H1 (cell line): ENCODE results near the gene XRRA1. TPM values are rescaled to one million over a fixed set of nuclear protein-coding genes. Genes with fewer than 3 reads are reported as not detected.

Source experiments
- CTCF ChIA-PET: fragments of 300-600 bp; sonication (Branson Sonifier 250); formaldehyde crosslinking; loops from one replicate; lab custom pipeline; 2021; ENCODE audit not compliant: partially characterized antibody; lab: Charles Lee
- POLR2A ChIA-PET: fragments of 300-600 bp; sonication (Branson Sonifier 250); formaldehyde crosslinking; loops from one replicate; lab custom pipeline; 2021; ENCODE audit warnings: inconsistent platforms; ENCODE audit not compliant: partially characterized antibody; lab: Charles Lee
- DNase-seq, 2 experiments: peaks; one replicate each; pipeline versions ENCODE4 v3.0.0 to v3.0.0-alpha.2; 2010 to 2022; ENCODE audit warnings: low spot score in 2 of 2, low read depth in 1 of 2, mixed read lengths in 1 of 2
- FAIRE-seq: peaks from 2 replicates; lab custom pipeline; 2011; peaks lifted over from hg19 to GRCh38; lab: Jason Lieb, UNC
- H2AFZ ChIP-seq: 2 replicates; pipeline ENCODE4 v1.8.1; 2012; ENCODE audit warnings: low read length, inconsistent platforms
- H2AK5ac ChIP-seq: 2 replicates; pipeline ENCODE4 v1.6.1; 2013; ENCODE audit warnings: low read depth, low read length
- H2BK120ac ChIP-seq: replicated peaks from 2 replicates; pipeline ENCODE3; 2013; ENCODE audit warnings: low read depth, low read length, inconsistent platforms
- H2BK12ac ChIP-seq: 2 replicates; pipeline ENCODE4 v1.6.1; 2013; ENCODE audit warnings: low read depth, low read length
- H2BK15ac ChIP-seq: 2 replicates; pipeline ENCODE4 v1.6.1; 2013; ENCODE audit warnings: low read length
- H2BK20ac ChIP-seq: 2 replicates; pipeline ENCODE4 v1.6.1; 2013; ENCODE audit warnings: low read length
- H2BK5ac ChIP-seq: 2 replicates; pipeline ENCODE4 v1.6.1; 2013; ENCODE audit warnings: low read depth, low read length
- H3K14ac ChIP-seq: 2 replicates; pipeline ENCODE4 v1.6.1; 2013; ENCODE audit warnings: inconsistent platforms; ENCODE audit not compliant: insufficient read length
- H3K18ac ChIP-seq: 2 replicates; pipeline ENCODE4 v1.6.1; 2013; ENCODE audit warnings: low read length; ENCODE audit errors: extremely low read depth
- H3K23ac ChIP-seq: 2 replicates; pipeline ENCODE4 v1.6.1; 2013; ENCODE audit warnings: inconsistent platforms; ENCODE audit not compliant: insufficient read length
- H3K23me2 ChIP-seq: 2 replicates; pipeline ENCODE4 v1.6.1; 2013; ENCODE audit warnings: low read depth, low read length
- H3K27ac ChIP-seq: 2 replicates; pipeline ENCODE4 v1.6.1; 2011; ENCODE audit warnings: low read depth, low read length, inconsistent platforms
- H3K27me3 ChIP-seq, 4 experiments: replicated peaks in 1 of 4; 1 replicate in 1 of 4; 2 replicates in 3 of 4; pipeline versions ENCODE4 v1.6.1 to v1.8.1; 2011 to 2013; ENCODE audit warnings: low read length in 3 of 4, mild to moderate bottlenecking in 3 of 4, inconsistent platforms in 2 of 4, mixed read lengths in 2 of 4, moderate library complexity in 1 of 4; ENCODE audit not compliant: control insufficient read depth in 3 of 4, insufficient read depth in 3 of 4; ENCODE audit errors: extremely low read depth in 1 of 4
- H3K36me3 ChIP-seq, 4 experiments: 2 replicates each; pipeline versions ENCODE4 v1.6.1 to v1.8.1; 2011 to 2013; ENCODE audit warnings: mild to moderate bottlenecking in 4 of 4, low read length in 3 of 4, moderate library complexity in 2 of 4, control low read depth in 1 of 4, inconsistent platforms in 1 of 4; ENCODE audit not compliant: insufficient read depth in 4 of 4, control insufficient read depth in 2 of 4
- H3K4ac ChIP-seq: replicated peaks from 2 replicates; pipeline ENCODE3; 2013; ENCODE audit warnings: low read length, low read depth, mixed read lengths, inconsistent platforms; ENCODE audit not compliant: insufficient read length
- H3K4me1 ChIP-seq, 4 experiments: replicated peaks in 1 of 4; 1 replicate in 1 of 4; 2 replicates in 3 of 4; pipeline versions ENCODE4 v1.6.1 to v1.8.1; 2011 to 2013; ENCODE audit warnings: low read length in 3 of 4, inconsistent platforms in 2 of 4, mixed read lengths in 1 of 4; ENCODE audit not compliant: insufficient read depth in 4 of 4, control insufficient read depth in 3 of 4
- H3K4me2 ChIP-seq, 2 experiments: 2 replicates each; pipeline versions ENCODE4 v1.6.1 to v1.8.1; 2011 to 2013; ENCODE audit warnings: low read depth in 2 of 2, low read length in 2 of 2, control low read depth in 1 of 2, inconsistent platforms in 1 of 2, mild to moderate bottlenecking in 1 of 2; ENCODE audit not compliant: insufficient read depth in 1 of 2
- H3K4me3 ChIP-seq, 4 experiments: fragments of 200-600, 300-600 bp in 1 of 4; sonication (generic), shearing (Covaris generic), sonication (Bioruptor Twin) in 1 of 4; 2 replicates each; pipeline versions ENCODE4 v1.5.1 to v1.8.1; 2011 to 2016; ENCODE audit warnings: low read length in 4 of 4, low read depth in 3 of 4, control low read depth in 2 of 4, inconsistent platforms in 2 of 4, mild to moderate bottlenecking in 2 of 4, mixed read lengths in 1 of 4, moderate library complexity in 1 of 4; ENCODE audit not compliant: insufficient read depth in 2 of 4; ENCODE audit errors: extremely low read depth in 1 of 4
- H3K56ac ChIP-seq: replicated peaks from 2 replicates; pipeline ENCODE3; 2013; ENCODE audit warnings: low read depth, mild to moderate bottlenecking, mixed read lengths, low read length, inconsistent platforms; ENCODE audit not compliant: insufficient read length
- H3K79me1 ChIP-seq: 2 replicates; pipeline ENCODE4 v1.6.1; 2013; ENCODE audit warnings: low read depth, low read length, control low read depth
- H3K79me2 ChIP-seq, 2 experiments: 2 replicates each; pipeline versions ENCODE4 v1.6.1 to v1.8.1; 2012 to 2013; ENCODE audit warnings: low read length in 2 of 2, mild to moderate bottlenecking in 2 of 2, inconsistent platforms in 1 of 2; ENCODE audit not compliant: insufficient read depth in 2 of 2, control insufficient read depth in 1 of 2
- H3K9ac ChIP-seq, 4 experiments: replicated peaks in 1 of 4; 1 replicate in 1 of 4; 2 replicates in 3 of 4; pipeline versions ENCODE4 v1.6.1 to v1.8.1; 2011 to 2013; ENCODE audit warnings: low read depth in 3 of 4, low read length in 3 of 4, control low read depth in 2 of 4, mild to moderate bottlenecking in 2 of 4, moderate library complexity in 2 of 4, inconsistent platforms in 1 of 4; ENCODE audit errors: extremely low read depth in 1 of 4
- H3K9me3 ChIP-seq, 2 experiments: 2 replicates each; pipeline versions ENCODE4 v1.6.1 to v1.8.1; 2012 to 2013; ENCODE audit warnings: mild to moderate bottlenecking in 2 of 2, moderate library complexity in 2 of 2, control low read depth in 1 of 2, inconsistent platforms in 1 of 2, low read depth in 1 of 2, low read length in 1 of 2, mixed read lengths in 1 of 2; ENCODE audit not compliant: insufficient read depth in 2 of 2
- H4K20me1 ChIP-seq, 2 experiments: replicated peaks in 1 of 2; 2 replicates each; pipeline versions ENCODE3 to v1.8.1; 2011 to 2013; ENCODE audit warnings: inconsistent platforms in 2 of 2, low read length in 2 of 2, mild to moderate bottlenecking in 1 of 2; ENCODE audit not compliant: insufficient read depth in 2 of 2, control insufficient read depth in 1 of 2
- H4K5ac ChIP-seq: 2 replicates; pipeline ENCODE4 v1.6.1; 2013; ENCODE audit warnings: low read length, low read depth, mixed read lengths, inconsistent platforms; ENCODE audit not compliant: insufficient read length
- H4K8ac ChIP-seq: 2 replicates; pipeline ENCODE4 v1.8.0; 2013; ENCODE audit warnings: mild to moderate bottlenecking, moderate library complexity, low read length, inconsistent platforms; ENCODE audit not compliant: insufficient read depth; ENCODE audit errors: extremely low read depth
- H4K91ac ChIP-seq: replicated peaks from 2 replicates; pipeline ENCODE3; 2013; ENCODE audit warnings: low read length, mixed read lengths, inconsistent platforms; ENCODE audit not compliant: insufficient read length
- ASH2L ChIP-seq: fragments of 200-600, 300-600 bp; sonication (generic); IDR thresholded peaks from one replicate; pipeline ENCODE4 v1.7.1; 2017; ENCODE audit warnings: low read length
- CREB1 ChIP-seq: IDR thresholded peaks from 2 replicates; pipeline ENCODE4 v1.6.1; 2012; ENCODE audit warnings: inconsistent platforms
- CTBP2 ChIP-seq: IDR thresholded peaks from 2 replicates; pipeline ENCODE4 v1.7.0; 2011; ENCODE audit warnings: borderline replicate concordance, mild to moderate bottlenecking, moderate library complexity, mixed read lengths, low read length; ENCODE audit not compliant: insufficient read depth, insufficient read length
- NRF1 ChIP-seq: IDR thresholded peaks from 2 replicates; pipeline ENCODE4 v1.6.1; 2011; ENCODE audit warnings: mild to moderate bottlenecking, low read depth, low read length, improper control_type of control experiment
- RBBP5 ChIP-seq: IDR thresholded peaks from 2 replicates; pipeline ENCODE4 v1.7.1; 2012; ENCODE audit warnings: low read depth, mild to moderate bottlenecking, inconsistent platforms, low read length, moderate library complexity, borderline replicate concordance
- SP2 ChIP-seq: IDR thresholded peaks from 2 replicates; pipeline ENCODE4 v1.6.1; 2012; ENCODE audit warnings: mild to moderate bottlenecking, low read length, inconsistent platforms
- WGBS, 2 experiments: shearing (Covaris generic) in 1 of 2; methylation state at CpG; one replicate each; pipeline versions ENCODE4 v1.1.6 to v1.1.7; 2013 to 2015; ENCODE audit warnings: low lambda C conversion rate in 2 of 2, mixed read lengths in 2 of 2, inconsistent platforms in 1 of 2, low coverage in 1 of 2, missing lambda C conversion rate in 1 of 2; ENCODE audit not compliant: insufficient replicate concordance in 2 of 2, insufficient coverage in 1 of 2, insufficient read length in 1 of 2; ENCODE audit errors: extremely low coverage in 1 of 2, missing lambda C conversion rate in 1 of 2; 5-methylcytosine and 5-hydroxymethylcytosine counted together
- polyA plus RNA-seq, 7 experiments: library from polyadenylated mRNA; depleted of rRNA in 3 of 7; stranded (reverse) in 5 of 7; unstranded in 2 of 7; fragments of >200 nt in 5 of 7; fragments of 200-250 nt in 2 of 7; gene quantifications; 1 replicate in 5 of 7; 2 replicates in 1 of 7; 4 replicates in 1 of 7; pipeline versions ENCODE4 v1.2.1 to v1.2.3, GENCODE V29; 2011 to 2013; ENCODE audit warnings: missing spikeins in 2 of 7, mixed read lengths in 2 of 7
- total RNA-seq: library from RNA; stranded (reverse); fragmentation: NEBNext Ultra II Directional; extraction: Animal tissue kit (Norgen Biotek cat#: 25700); gene quantifications from 2 replicates; pipeline ENCODE4 v1.2.1, GENCODE V29; 2021
- TF ChIP-seq, protein P1 (sequence below): IDR thresholded peaks from 2 replicates; pipeline ENCODE4 v1.6.1; 2012; ENCODE audit warnings: inconsistent platforms

XRRA1 gene
- total and polyA plus RNA-seq, 2 of the 8 experiments (the other 6 are each of a cell fraction or from before 2014, with no cell fraction given) = 2.1 to 7.1 TPM

DNA sequence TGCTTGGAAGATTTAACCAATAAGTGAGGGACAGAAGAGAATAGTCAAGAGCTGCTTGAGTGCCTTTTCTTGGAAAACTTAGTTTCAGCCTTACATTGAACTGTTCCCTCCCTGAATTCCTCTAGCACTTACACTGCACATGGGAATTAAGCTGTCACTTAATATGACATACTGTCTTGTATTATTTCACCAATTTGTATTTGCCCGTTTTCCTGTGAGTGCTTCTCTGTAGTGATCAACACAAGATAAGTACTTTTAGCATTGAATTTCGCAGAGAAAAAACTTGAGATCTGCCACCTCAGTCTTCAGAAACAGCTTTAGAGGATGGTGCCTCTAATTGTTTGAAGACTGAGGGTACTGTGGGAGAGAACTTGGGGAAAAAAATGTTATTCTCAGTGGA, 3.9 kb upstream of the XRRA1 start:
- no peak overlapping the region for H3K4ac ChIP-seq
- peaks cover 3 to 83% of the 10 kb centered on the region in 2 experiments for H3K79me2 ChIP-seq
- TF ChIP-seq RBBP5 (no peak), SP2 (no peak), CTBP2 (no peak), NRF1 (no peak), CREB1 (no peak), ASH2L (no peak)
- TF ChIP-seq, protein P1, sequence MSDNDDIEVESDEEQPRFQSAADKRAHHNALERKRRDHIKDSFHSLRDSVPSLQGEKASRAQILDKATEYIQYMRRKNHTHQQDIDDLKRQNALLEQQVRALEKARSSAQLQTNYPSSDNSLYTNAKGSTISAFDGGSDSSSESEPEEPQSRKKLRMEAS = no peak

More for the DNA sequence above, 3.9 kb upstream of the XRRA1 start:
- Histone ChIP-seq H2AFZ (no peak overlapping the region), H2BK15ac (no peak overlapping the region), H3K23me2 (peaks cover 5% of the 10 kb centered on the region), H3K4me3 (no peak overlapping the region), H2BK20ac (no peak overlapping the region), H2BK120ac (no peak overlapping the region), H3K4me2 (no peak overlapping the region), H3K56ac (no peak overlapping the region), H3K23ac (no peak overlapping the region), H3K27ac (no peak overlapping the region), H2BK5ac (no peak overlapping the region), H3K18ac (no peak overlapping the region), H3K9me3 (no peaks in the 10 kb centered on the region), H3K79me1 (peaks cover 5% of the 10 kb centered on the region), H4K5ac (no peak overlapping the region), H2AK5ac (no peak overlapping the region), H4K91ac (no peak overlapping the region), H3K9ac (no peak overlapping the region), H3K27me3 (no peaks in the 10 kb centered on the region), H3K14ac (no peak overlapping the region), H3K4me1 (no peaks in the 10 kb centered on the region; a peak in 1 of 7 replicates), H4K20me1 (peaks cover 3 to 6% of the 10 kb centered on the region in 2 experiments), H2BK12ac (no peak overlapping the region), H3K36me3 (peaks cover 0 to 9% (median 0%) of the 10 kb centered on the region in 4 experiments; a peak in 2 of 8 replicates), H4K8ac (no peak overlapping the region)
- FAIRE-seq (no peak), DNase-seq (no peak)
- WGBS, 2 experiments = 86% methylated on average over 2 of the region's 2 CpGs; no CpG with 5 or more reads in 1 of the 2 experiments
- CTCF ChIA-PET = interaction anchor here (1.2 to 1.7 kb wide), 2 partner anchors 13 to 70 kb away, joined by 3 to 6 read pairs; no protein-coding TSS in a partner anchor
- POLR2A ChIA-PET = interaction anchor here (1.8 kb wide), 1 partner anchor 12 kb away, joined by 5 read pairs; no protein-coding TSS in a partner anchor
